HTERT RPE-1 (cell line): ENCODE data around the gene PCDHB4.
"Not testable (repeated sequence)": the region's sequence is repeated elsewhere in the genome, so short reads cannot be mapped to it uniquely, and the experiment has no call there.

ENCODE experiments used
- in situ Hi-C: fragments of 300-500 bp; cut with MboI; formaldehyde crosslinking; loops from 4 replicates; pipeline ENCODE4 v1.14.3; 2020; ENCODE audit warnings: low sequenced_read_pairs

The PCDHB4 gene

DNA sequence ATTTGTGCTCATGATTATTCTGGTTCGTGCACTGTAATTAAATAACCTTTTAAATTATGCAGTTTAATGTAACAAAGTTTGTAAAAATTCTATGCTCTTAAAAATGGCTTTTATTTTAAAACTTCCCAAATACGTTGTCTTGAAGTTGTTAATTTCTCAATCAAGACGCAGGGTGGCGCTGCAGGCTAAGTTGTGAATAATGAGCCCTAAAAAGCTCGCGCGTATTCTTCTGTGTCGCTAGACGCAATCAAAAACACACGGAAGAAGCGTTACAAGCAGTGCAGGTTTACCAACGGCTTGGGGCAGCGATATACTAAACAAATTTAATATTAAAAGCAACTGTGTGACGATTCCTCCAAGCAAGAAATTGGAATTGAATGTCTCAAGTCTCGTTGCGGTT, at the start of gene PCDHB4:
TSS of gene PCDHB4 (plus strand) at position 256 of the 400 bp plus-strand sequence. CDS start 181 bp downstream, outside the sequence.
- in situ Hi-C loops: no loop called here

- in situ Hi-C loops: no loop called here
Measured at GRCh38 chr5:141077826-141078225, 43.8 kb upstream of the PCDHB4 start.

GRCh38 chr5:141082228-141082627, 39.4 kb upstream of the PCDHB4 start:
- in situ Hi-C loops: no loop called here

DNA sequence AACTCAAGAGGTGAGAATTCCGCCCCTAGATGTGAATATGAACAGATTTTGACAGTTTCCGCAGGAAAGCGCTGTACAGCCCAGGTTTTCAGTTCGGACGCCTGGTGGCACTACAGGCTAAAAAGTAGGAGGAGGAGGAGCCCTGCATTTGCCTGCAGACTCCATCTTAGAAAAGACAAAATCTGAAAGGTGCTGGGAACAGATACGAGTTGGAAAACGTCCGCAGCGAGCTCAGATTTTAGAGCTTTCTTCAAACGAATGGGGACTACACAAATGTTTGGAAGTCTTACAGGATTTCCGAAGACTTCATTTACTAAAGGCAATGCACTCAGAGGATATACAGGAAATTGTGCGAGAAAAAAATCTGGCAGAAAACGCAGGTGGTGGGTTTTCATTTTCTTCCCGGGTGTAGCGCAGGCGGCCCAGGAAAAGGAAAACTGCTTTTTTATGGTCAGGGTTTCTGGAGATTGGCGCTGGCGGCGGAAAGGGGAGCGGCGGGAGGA, 37.1 kb upstream of the PCDHB4 start:
- in situ Hi-C loops: no loop called here

DNA sequence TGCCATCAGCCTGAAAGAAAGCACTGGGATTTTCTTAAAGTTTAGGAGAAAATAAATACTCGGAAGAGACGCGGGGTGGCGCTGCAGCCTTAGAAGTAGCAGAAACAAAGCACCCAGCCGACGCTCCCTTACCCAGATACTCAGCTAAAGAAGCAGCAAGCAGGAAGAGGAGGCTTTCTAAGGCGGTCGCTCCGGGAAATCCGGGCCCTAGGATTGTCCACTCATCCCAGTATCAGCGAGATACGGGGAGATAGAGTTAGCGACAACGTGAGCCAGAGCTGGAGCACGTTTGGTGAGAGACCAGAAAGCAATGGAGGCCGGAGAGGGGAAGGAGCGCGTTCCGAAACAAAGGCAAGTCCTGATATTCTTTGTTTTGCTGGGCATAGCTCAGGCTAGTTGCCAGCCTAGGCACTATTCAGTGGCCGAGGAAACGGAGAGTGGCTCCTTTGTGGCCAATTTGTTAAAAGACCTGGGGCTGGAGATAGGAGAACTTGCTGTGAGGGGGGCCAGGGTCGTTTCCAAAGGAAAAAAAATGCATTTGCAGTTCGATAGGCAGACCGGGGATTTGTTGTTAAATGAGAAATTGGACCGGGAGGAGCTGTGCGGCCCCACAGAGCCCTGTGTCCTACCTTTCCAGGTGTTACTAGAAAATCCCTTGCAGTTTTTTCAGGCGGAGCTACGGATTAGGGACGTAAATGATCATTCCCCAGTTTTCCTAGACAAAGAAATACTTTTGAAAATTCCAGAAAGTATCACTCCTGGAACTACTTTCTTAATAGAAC, 26.9 kb upstream of the PCDHB4 start, which contains the start of gene PCDHB2:
TSS of gene PCDHB2 (plus strand) at position 135 of the 782 bp plus-strand sequence. CDS start at position 311, 176 bp downstream.
- in situ Hi-C loops: no loop called here

DNA sequence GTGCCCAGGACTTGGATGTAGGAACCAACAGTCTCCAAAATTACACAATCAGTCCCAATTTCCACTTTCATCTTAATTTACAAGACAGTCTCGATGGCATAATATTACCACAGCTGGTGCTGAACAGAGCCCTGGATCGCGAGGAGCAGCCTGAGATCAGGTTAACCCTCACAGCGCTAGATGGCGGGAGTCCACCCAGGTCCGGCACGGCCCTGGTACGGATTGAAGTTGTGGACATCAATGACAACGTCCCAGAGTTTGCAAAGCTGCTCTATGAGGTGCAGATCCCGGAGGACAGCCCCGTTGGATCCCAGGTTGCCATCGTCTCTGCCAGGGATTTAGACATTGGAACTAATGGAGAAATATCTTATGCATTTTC, 26.4 kb upstream of the PCDHB4 start:
- in situ Hi-C loops: no loop called here

DNA sequence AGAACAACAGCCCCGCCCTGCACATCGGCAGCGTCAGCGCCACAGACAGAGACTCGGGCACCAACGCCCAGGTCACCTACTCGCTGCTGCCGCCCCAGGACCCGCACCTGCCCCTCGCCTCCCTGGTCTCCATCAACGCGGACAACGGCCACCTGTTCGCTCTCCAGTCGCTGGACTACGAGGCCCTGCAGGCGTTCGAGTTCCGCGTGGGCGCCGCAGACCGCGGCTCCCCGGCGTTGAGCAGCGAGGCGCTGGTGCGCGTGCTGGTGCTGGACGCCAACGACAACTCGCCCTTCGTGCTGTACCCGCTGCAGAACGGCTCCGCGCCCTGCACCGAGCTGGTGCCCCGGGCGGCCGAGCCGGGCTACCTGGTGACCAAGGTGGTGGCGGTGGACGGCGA, 25.4 kb upstream of the PCDHB4 start:
- in situ Hi-C loops: not testable (repeated sequence)

DNA sequence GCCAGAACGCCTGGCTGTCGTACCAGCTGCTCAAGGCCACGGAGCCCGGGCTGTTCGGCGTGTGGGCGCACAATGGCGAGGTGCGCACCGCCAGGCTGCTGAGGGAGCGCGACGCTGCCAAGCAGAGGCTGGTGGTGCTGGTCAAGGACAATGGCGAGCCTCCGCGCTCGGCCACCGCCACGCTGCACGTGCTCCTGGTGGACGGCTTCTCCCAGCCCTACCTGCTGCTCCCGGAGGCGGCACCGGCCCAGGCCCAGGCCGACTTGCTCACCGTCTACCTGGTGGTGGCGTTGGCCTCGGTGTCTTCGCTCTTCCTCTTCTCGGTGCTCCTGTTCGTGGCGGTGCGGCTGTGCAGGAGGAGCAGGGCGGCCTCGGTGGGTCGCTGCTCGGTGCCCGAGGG, 25.0 kb upstream of the PCDHB4 start:
- in situ Hi-C loops: not testable (repeated sequence)

- in situ Hi-C loops: no loop called here
Measured at GRCh38 chr5:141100243-141100805, 21.3 kb upstream of the PCDHB4 start, which contains the start of gene PCDHB3. TSS of gene PCDHB3 (plus strand) at chr5:141100473. CDS start at chr5:141100650, 177 bp downstream.

DNA sequence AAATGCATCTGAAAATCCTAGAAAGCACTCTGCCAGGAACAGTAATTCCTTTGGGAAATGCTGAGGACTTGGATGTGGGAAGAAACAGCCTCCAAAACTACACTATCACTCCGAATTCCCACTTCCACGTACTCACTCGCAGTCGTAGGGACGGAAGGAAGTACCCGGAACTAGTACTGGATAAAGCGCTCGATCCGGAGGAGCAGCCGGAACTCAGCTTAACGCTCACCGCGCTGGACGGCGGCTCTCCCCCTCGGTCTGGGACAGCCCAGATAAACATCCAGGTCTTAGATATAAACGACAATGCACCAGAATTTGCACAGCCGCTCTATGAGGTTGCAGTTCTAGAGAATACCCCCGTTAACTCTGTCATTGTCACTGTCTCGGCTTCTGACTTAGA, 20.6 kb upstream of the PCDHB4 start:
- in situ Hi-C loops: no loop called here

DNA sequence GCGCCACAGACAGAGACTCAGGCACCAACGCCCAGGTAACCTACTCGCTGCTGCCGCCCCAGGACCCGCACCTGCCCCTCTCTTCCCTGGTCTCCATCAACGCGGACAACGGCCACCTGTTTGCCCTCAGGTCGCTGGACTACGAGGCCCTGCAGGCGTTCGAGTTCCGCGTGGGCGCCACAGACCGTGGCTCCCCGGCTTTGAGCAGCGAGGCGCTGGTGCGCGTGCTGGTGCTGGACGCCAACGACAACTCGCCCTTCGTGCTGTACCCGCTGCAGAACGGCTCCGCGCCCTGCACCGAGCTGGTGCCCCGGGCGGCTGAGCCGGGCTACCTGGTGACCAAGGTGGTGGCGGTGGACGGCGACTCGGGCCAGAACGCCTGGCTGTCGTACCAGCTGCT, 19.5 kb upstream of the PCDHB4 start:
- in situ Hi-C loops: not testable (repeated sequence)

GRCh38 chr5:141102471-141102870, 19.1 kb upstream of the PCDHB4 start:
- in situ Hi-C loops: not testable (repeated sequence)

DNA sequence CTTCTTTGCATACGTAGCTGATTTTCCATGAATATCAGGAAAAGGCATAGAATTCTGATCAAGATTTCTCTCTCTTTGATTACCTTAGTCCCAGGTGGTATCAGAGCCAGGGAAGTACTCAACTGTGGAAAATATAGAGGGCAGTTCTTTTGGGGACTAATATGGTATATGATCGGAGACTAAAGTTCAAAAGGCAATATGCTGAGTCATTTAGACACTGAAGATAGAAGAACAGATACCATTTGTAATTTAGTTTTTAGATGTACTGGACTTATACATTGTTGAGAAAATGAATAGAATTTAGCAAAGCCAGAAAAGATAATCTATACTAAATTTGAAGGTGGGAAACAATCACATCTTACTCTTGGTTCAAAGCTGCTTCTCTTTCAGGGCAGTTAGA, 16.3 kb upstream of the PCDHB4 start:
- in situ Hi-C loops: no loop called here

DNA sequence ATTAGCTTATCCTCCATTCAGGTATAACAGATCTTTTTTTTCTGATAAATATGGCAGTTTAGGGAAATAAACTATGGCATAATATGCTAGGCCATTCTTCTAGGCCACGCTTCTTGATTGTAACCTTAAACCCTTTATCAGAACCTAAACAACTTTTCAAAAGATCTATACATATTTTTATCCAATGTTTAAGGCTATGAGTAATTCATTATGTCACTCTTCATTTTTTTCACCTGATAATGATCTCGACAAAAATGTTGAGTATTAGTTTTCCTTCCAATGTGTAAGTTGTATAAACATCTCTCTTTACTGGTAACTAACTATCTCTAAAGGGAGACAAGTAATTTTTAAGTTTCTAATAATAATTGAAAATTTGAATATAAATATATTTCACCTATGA, 2.4 kb upstream of the PCDHB4 start:
- in situ Hi-C loops: no loop called here

- in situ Hi-C loops: no loop called here
Measured at GRCh38 chr5:141121985-141122384, 367 bp downstream of the PCDHB4 start.

- in situ Hi-C loops: not testable (repeated sequence)
Measured at GRCh38 chr5:141123396-141124135, 1.9 kb downstream of the PCDHB4 start.

GRCh38 chr5:141127305-141127704, 5.7 kb downstream of the PCDHB4 start:
- in situ Hi-C loops: no loop called here

- in situ Hi-C loops: no loop called here
Measured at GRCh38 chr5:141135030-141135717, 13.6 kb downstream of the PCDHB4 start, which contains the start of gene PCDHB5. TSS of gene PCDHB5 (plus strand) at chr5:141135206. CDS start at chr5:141135435, 229 bp downstream.

- in situ Hi-C loops: no loop called here
Measured at GRCh38 chr5:141135718-141136266, 14.2 kb downstream of the PCDHB4 start.

DNA sequence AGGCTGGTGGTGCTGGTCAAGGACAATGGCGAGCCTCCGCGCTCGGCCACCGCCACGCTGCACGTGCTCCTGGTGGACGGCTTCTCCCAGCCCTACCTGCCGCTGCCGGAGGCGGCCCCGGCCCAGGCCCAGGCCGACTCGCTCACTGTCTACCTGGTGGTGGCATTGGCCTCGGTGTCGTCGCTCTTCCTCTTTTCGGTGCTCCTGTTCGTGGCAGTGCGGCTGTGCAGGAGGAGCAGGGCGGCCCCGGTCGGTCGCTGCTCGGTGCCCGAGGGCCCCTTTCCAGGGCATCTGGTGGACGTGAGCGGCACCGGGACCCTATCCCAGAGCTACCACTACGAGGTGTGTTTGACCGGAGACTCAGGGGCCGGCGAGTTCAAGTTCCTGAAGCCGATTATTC, 15.7 kb downstream of the PCDHB4 start:
- in situ Hi-C loops: not testable (repeated sequence)
